ENCODE measurements around the gene TMEM141.
"Not testable (repeated sequence)": the region's sequence is repeated elsewhere in the genome, so short reads cannot be mapped to it uniquely, and the experiment has no call there.

TMEM141 gene

DNA sequence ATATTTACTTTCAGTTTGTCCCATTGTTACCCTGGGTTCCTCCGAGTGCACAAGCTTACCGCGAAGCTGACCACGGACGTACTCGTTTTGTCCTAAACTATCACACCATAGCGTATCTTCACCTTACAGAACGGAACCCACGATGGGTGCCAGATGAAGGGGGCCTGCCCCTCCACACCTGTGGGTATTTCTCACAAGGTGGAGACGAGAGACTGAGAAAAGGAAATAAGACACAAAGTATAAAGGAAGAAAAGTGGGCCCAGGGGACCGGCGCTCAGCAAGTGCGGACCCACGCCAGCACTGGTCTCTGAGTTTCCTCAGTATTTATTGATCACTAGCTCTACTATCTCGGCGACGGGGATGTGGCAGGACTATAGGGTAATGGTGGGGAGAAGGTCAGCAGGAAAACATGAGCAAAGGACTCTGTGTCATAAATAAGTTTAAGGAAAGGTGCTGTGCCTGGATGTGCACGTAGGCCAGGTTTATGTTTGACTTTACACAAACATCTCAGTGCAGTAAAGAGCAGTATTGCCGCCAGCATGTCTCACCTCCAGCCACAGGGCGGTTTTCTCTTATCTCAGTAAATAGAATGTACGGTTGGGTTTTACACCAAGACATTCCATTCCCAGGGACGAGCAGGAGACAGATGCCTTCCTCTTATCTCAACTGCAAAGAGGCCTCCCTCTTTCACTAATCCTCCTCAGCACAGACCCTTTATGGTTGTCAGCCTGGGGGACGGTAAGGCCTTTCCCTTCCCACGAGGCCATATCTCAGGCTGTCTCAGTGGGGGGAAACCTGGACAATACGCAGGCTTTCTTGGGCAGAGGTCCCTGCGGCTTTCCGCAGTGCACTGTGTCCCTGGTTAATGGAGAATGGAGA is 2.3 kb upstream of the TMEM141 start:
- H3K4me1 ChIP-seq (ENCODE audit: control insufficient read depth, insufficient read depth, low read length, unreplicated experiment): peaks cover 13% of the 10 kb centered on the region
- H2AFZ ChIP-seq (ENCODE audit: low read length, unreplicated experiment); H3K36me3 ChIP-seq (ENCODE audit: insufficient read depth, low read length); H3K27me3 ChIP-seq (ENCODE audit: insufficient read depth, low read length); H3K27ac ChIP-seq (ENCODE audit: low read depth, low read length): not testable (repeated sequence)
- H3K79me2 ChIP-seq (ENCODE audit: control insufficient read depth, insufficient read depth, low read length, unreplicated experiment): peaks cover 11% of the 10 kb centered on the region
- peak overlapping the region; percentile 70; the same call in 1 of the 2 replicates for H3K4me3 ChIP-seq (ENCODE audit: low read depth, low read length)

DNA sequence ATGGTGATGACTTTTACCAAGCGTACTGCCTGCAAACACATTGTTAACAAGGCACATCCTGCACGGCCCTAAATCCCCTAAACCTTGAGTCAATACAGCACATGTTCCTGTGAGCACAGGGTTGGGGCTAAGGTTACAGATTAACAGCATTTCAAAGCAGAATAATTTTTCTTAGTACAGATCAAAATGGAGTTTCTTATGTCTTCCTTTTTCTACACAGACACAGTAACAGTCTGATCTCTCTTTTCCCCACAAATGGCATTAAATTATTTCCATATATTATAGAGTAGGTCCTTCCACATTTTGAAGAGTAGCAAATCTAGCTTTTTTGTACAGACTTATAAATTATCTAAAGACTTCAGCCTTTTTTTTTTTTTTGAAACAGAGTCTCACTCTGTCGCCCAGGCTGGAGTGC is 1.6 kb upstream of the TMEM141 start:
- Histone ChIP-seq H3K4me3 (ENCODE audit: low read depth, low read length) (no peak overlapping the region), H2AFZ (ENCODE audit: low read length, unreplicated experiment) (no peak overlapping the region), H3K27ac (ENCODE audit: low read depth, low read length) (no peak overlapping the region)

DNA sequence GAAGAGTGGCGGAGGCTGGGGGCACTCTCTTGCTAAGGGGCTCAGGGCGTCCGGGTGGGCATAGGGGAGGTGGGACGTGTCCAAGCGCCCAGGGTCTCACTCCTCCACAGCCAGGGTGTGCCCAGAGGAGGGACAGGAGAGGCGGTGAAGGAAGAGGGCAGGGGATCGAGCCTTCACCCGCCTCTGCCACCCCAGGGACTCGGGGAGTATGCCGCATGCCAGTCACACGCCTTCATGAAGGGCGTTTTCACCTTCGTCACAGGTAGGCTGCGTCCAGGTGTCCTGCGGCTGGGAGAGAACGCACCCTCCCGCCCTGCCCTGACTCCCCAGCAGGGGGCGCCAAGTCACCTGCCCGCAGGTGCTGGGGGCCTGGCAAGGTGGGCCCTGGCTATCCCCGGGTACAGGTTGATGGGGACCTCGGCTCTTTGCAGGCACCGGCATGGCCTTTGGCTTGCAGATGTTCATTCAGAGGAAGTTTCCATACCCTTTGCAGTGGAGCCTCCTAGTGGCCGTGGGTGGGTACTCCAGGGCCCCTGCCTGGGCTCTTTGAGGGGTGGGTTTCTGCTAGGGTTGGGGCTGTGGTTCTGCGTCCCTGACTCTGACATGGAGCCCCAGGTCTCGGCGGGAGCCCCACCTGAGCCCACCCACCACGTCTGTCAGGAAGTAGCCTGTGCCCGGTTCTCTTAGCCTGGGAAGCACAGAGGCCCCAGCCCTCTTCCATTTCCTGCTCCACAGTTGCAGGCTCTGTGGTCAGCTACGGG is 552 bp downstream of the TMEM141 start:
- peak overlapping the region; percentile 83 for H3K4me3 ChIP-seq (ENCODE audit: low read depth, low read length)
- no peaks in the 10 kb centered on the region for H3K27me3 ChIP-seq (ENCODE audit: insufficient read depth, low read length)
- peak overlapping the region; percentile 5 for H2AFZ ChIP-seq (ENCODE audit: low read length, unreplicated experiment)
- H3K4me1 ChIP-seq (ENCODE audit: control insufficient read depth, insufficient read depth, low read length, unreplicated experiment): peaks cover 13% of the 10 kb centered on the region
- peaks cover 11% of the 10 kb centered on the region for H3K79me2 ChIP-seq (ENCODE audit: control insufficient read depth, insufficient read depth, low read length, unreplicated experiment)
- H3K27ac ChIP-seq (ENCODE audit: low read depth, low read length): peak overlapping the region; percentile 44
- no peaks in the 10 kb centered on the region for H3K36me3 ChIP-seq (ENCODE audit: insufficient read depth, low read length)

More for the DNA sequence above, 1.6 kb upstream of the TMEM141 start:
- no peaks in the 10 kb centered on the region for H3K36me3 ChIP-seq (ENCODE audit: insufficient read depth, low read length)
- peaks cover 11% of the 10 kb centered on the region for H3K79me2 ChIP-seq (ENCODE audit: control insufficient read depth, insufficient read depth, low read length, unreplicated experiment)
- no peaks in the 10 kb centered on the region for H3K27me3 ChIP-seq (ENCODE audit: insufficient read depth, low read length)
- peaks cover 13% of the 10 kb centered on the region for H3K4me1 ChIP-seq (ENCODE audit: control insufficient read depth, insufficient read depth, low read length, unreplicated experiment)

DNA sequence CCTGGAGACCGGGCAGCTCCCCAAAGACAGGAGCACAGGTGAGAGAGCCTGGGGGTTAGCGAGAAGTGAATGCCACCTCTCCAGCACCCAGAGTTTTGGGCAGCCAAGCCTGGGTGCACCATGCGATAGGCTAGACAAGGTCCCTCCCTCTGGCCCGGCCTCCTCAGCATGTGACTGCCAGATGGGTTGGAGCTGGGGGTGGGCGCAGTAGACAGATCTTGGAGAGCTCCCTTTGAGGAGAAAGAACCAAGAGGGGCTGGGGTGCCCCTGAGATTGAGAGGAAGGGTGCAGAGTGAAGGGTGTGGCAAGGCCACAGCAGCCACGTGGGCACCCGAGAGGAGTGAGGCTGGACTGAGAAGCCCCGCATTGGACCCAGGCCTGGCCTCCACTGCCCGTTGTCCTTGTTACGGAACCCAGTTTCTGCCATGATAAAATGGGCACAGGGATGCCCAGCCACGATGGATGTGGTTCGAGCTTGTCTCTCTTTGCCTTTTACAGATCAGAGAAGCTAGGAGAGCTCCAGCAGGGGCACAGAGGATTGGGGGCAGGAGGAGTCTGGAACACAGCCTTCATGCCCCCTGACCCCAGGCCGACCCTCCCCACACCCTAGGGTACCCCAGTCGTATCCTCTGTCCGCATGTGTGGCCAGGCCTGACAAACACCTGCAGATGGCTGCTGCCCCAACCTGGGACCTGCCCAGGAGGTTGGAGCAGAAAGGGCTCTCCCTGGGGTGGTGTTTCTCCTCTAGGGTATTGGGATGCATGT is 1.4 kb downstream of the TMEM141 start:
- Histone ChIP-seq H3K4me3 (ENCODE audit: low read depth, low read length) (peak overlapping the region; percentile 83), H3K27ac (ENCODE audit: low read depth, low read length) (no peak overlapping the region), H3K36me3 (ENCODE audit: insufficient read depth, low read length) (no peaks in the 10 kb centered on the region)

DNA sequence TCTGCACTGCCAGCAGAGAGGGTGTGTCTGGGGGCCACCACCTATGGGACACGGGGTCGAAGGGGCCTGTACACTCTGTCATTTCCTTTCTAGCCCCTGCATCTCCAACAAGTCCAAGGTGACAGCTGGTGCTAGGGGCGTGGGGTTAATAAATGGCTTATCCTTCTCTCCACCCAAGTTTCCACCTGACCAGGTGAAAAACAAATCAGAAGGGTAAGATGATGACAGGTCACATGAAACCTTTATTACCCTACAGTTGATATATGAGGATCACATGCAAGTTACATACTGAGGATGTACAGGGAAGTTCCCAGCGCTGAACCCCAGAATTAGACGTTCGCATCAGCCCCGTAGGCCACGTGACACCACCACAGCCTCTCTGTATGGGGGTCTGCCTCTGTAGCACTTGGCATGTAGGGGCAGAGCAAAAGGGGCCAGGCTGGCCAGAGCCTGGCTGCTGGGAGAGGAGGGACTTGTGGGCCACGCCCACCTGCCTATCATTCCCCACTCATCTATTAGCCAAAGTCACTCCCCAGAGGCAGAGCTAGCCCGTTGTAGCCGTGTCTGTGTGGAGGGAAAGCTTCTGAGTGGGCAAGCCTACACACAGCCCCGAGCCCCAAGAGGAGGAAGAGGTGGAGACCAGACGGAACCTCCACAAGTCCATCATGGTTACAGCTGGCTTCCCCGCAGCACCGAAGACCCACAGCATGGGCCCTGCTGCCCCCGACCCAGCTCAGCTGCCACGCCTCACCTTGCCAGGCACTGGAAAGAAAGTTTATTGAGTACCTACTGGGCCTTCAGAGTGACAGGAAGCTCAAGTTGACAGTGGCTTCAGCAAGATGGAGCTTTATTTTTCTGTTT is 2.2 kb downstream of the TMEM141 start:
- H3K27ac ChIP-seq (ENCODE audit: low read depth, low read length): no peak overlapping the region
- H3K4me3 ChIP-seq (ENCODE audit: low read depth, low read length): no peak overlapping the region
- no peak overlapping the region for H2AFZ ChIP-seq (ENCODE audit: low read length, unreplicated experiment)
- no peaks in the 10 kb centered on the region for H3K36me3 ChIP-seq (ENCODE audit: insufficient read depth, low read length)
- peaks cover 11% of the 10 kb centered on the region for H3K79me2 ChIP-seq (ENCODE audit: control insufficient read depth, insufficient read depth, low read length, unreplicated experiment)
- peaks cover 13% of the 10 kb centered on the region for H3K4me1 ChIP-seq (ENCODE audit: control insufficient read depth, insufficient read depth, low read length, unreplicated experiment)
- H3K27me3 ChIP-seq (ENCODE audit: insufficient read depth, low read length): peaks cover under 1% of the 10 kb centered on the region; the same call in 1 of the 2 replicates

More for the DNA sequence above, 1.4 kb downstream of the TMEM141 start:
- H3K27me3 ChIP-seq (ENCODE audit: insufficient read depth, low read length): no peaks in the 10 kb centered on the region
- peaks cover 13% of the 10 kb centered on the region for H3K4me1 ChIP-seq (ENCODE audit: control insufficient read depth, insufficient read depth, low read length, unreplicated experiment)
- H2AFZ ChIP-seq (ENCODE audit: low read length, unreplicated experiment): no peak overlapping the region
- peaks cover 11% of the 10 kb centered on the region for H3K79me2 ChIP-seq (ENCODE audit: control insufficient read depth, insufficient read depth, low read length, unreplicated experiment)

DNA sequence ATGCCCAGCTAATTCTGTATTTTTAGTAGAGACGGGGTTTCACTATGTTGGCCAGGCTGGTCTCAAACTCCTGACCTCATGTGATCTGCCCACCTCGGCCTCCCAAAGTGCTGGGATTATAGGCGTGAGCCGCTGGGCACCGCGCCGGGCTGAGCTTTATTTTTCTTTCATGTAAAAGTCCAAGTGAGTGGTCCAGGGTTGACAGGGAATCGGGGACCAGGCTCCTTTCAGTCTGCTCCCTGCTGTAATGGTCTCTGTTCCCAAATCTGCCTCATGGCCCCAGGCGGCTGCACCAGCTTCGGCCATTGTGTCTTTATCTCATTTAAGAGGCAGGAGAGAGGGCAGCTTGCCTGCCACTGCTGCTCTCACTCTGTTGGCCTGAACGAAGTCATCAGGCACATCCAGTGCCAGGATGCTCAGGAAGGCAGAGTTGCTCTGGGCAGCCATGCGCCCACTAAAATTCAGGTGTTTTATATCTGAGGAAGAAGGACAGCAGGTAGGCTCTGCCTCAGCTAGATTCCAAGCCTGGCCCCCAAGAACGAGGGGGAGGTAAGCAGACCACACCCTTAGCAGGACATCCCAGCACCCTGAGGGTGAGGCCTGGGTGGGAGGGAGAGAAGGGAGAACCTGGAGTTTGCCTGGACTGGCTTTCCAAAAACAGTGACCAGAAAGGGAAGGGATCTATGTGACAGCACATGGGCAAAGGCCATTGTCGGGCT is 3.3 kb downstream of the TMEM141 start:
- Histone ChIP-seq H3K79me2 (ENCODE audit: control insufficient read depth, insufficient read depth, low read length, unreplicated experiment) (peaks cover 11% of the 10 kb centered on the region), H3K4me1 (ENCODE audit: control insufficient read depth, insufficient read depth, low read length, unreplicated experiment) (peaks cover 9% of the 10 kb centered on the region), H3K36me3 (ENCODE audit: insufficient read depth, low read length) (no peaks in the 10 kb centered on the region), H3K27ac (ENCODE audit: low read depth, low read length) (no peak overlapping the region), H3K27me3 (ENCODE audit: insufficient read depth, low read length) (peaks cover 12% of the 10 kb centered on the region), H3K4me3 (ENCODE audit: low read depth, low read length) (no peak overlapping the region), H2AFZ (ENCODE audit: low read length, unreplicated experiment) (no peak overlapping the region)

DNA sequence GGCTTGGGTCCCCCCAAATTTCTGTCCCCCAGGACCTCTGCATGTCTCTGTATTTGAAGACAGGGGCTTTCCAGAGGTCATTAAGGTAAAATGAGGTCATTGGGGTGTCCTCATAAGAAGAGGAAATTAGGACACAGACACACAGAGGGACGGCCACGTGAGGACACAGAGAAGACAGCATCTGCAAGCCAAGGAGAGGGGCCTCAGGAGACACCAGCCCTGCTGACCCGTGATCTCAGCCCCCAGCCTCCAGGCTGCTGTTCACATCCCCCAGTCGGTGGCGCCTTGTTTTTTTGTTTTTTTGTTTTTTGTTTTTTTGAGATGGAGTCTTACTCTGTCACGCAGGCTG is 3.8 kb downstream of the TMEM141 start:
- Histone ChIP-seq H3K27ac (ENCODE audit: low read depth, low read length) (no peak overlapping the region), H3K27me3 (ENCODE audit: insufficient read depth, low read length) (peaks cover 17% of the 10 kb centered on the region), H2AFZ (ENCODE audit: low read length, unreplicated experiment) (no peak overlapping the region), H3K36me3 (ENCODE audit: insufficient read depth, low read length) (no peaks in the 10 kb centered on the region), H3K4me3 (ENCODE audit: low read depth, low read length) (no peak overlapping the region), H3K79me2 (ENCODE audit: control insufficient read depth, insufficient read depth, low read length, unreplicated experiment) (peaks cover 11% of the 10 kb centered on the region), H3K4me1 (ENCODE audit: control insufficient read depth, insufficient read depth, low read length, unreplicated experiment) (peaks cover 12% of the 10 kb centered on the region)

DNA sequence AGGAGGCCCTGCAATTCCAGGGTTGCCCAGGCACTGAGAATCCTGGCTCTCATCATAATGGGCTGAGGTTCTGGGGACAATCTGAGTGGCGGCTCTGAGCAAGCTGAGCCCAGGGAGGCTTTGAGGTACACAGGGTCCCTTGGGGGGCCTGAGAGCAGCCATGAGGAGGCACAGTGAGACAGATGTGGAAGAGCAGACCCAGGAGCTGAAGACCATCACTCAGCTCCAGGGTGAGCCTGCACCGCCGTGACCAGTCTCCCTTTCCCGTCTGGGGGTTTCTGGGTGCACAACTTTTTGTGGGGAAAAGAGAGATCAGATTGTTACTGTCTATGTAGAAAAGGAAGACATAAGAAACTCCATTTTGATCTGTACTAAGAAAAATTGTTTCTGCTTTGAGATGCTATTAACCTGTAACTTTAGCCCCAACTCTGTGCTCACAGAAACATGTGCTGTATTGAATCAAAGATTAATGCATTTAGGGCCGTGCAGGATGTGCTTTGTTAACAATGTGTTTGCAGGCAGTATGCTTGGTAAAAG is 5.2 kb downstream of the TMEM141 start, which contains the start of gene CCDC183:
Gene CCDC183, plus strand, starts transcription at position 101 of the 537 bp plus-strand sequence. Its CDS starts 60 bp downstream, at position 161.
- H3K79me2 ChIP-seq (ENCODE audit: control insufficient read depth, insufficient read depth, low read length, unreplicated experiment): peaks cover 11% of the 10 kb centered on the region
- no peak within 1 kb of the TSS for H2AFZ ChIP-seq (ENCODE audit: low read length, unreplicated experiment)
- H3K4me1 ChIP-seq (ENCODE audit: control insufficient read depth, insufficient read depth, low read length, unreplicated experiment): peaks cover 15% of the 10 kb centered on the region
- H3K4me3 ChIP-seq (ENCODE audit: low read depth, low read length): no peak within 1 kb of the TSS
- H3K27ac ChIP-seq (ENCODE audit: low read depth, low read length): no peak within 1 kb of the TSS
- peaks cover 26% of the 10 kb centered on the region for H3K27me3 ChIP-seq (ENCODE audit: insufficient read depth, low read length)
- no peaks in the 10 kb centered on the region for H3K36me3 ChIP-seq (ENCODE audit: insufficient read depth, low read length)

DNA sequence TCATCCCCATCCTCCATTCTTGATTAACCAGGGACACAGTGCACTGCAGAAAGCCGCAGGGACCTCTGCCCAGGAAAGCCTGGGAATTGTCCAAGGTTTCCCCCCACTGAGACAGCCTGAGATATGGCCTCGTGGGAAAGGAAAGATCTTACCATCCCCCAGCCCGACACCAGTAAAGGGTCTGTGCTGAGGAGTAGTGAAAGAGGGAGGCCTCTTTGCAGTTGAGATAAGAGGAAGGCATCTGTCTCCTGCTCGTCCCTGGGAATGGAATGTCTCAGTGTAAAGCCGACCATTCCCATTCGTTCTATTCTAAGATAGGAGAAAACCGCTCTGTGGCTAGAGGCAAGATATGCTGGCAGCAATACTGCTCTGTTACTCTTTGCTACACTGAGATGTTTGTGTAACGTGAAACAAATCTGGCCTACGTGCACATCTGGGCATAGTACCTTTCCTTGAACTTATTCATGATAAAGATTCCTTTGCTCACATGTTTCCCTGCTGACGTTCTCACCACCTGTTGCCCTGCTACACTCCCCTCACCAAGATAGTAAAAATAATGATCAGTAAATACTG is 5.7 kb downstream of the TMEM141 start:
- not testable (repeated sequence) for H3K4me3 ChIP-seq (ENCODE audit: low read depth, low read length); H3K27ac ChIP-seq (ENCODE audit: low read depth, low read length); H3K79me2 ChIP-seq (ENCODE audit: control insufficient read depth, insufficient read depth, low read length, unreplicated experiment); H2AFZ ChIP-seq (ENCODE audit: low read length, unreplicated experiment); H3K36me3 ChIP-seq (ENCODE audit: insufficient read depth, low read length)
- Histone ChIP-seq H3K4me1 (ENCODE audit: control insufficient read depth, insufficient read depth, low read length, unreplicated experiment) (peaks cover 15% of the 10 kb centered on the region), H3K27me3 (ENCODE audit: insufficient read depth, low read length) (peaks cover 32% of the 10 kb centered on the region)

Measured in ACC112 (cell line).